DOHH2 (cell line): ENCODE data around the gene GALR2.

Experiments
- CTCF ChIP-seq: fragments of 200-600 bp; sonication (generic); IDR thresholded peaks from one replicate; pipeline ENCODE4 v1.5.1; 2014; ENCODE audit warnings: antibody characterized with exemption, mild to moderate bottlenecking, low read depth, low read length; ENCODE audit not compliant: poor library complexity, severe bottlenecking
- EZH2phosphoT487 ChIP-seq: fragments of 200-600 bp; sonication (generic); IDR thresholded peaks from 2 replicates; pipeline ENCODE4 v1.6.1; 2017; ENCODE audit warnings: borderline replicate concordance, mild to moderate bottlenecking, antibody characterized with exemption, low read length, moderate library complexity, mixed read lengths

DNA sequence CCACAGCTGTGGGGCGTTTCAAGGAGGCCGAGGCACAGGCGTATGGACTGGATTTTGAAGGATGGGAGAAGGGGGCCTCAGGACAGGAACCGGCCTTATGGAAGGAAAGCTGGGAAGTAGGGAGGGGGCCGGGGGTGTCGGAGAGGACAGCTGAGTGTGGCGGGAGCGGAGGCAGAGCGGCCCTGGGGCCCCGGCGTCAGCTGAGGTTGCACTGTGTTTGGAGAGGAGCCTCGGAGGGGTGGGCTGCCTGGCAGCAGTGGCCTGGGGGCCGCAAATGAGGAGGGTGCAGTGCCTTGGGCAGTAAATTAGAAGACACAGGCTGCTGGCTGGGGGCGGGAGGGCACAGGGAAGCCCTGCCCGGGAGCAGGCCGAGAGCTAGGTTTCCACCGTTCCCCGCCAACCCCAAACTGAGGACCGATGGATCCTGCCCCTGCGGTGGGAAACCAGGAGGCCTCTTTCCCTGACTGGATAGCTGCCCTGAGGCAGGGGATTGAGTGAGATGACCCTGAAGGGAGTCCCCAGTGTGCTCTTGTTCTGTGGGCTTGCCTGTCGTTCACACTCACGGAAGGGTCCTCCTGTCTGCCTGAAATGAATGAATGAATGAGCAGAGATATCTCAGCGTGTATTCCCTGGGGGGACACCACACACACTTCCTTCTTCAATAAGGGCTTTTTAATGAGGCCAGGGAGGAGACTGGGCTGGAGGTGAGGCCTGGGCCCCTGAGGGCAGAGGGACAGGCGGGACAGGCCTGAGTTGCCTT lies 48.0 kb downstream of the GALR2 start:
- TF ChIP-seq CTCF (no peak), EZH2phosphoT487 (no peak)
